ENCODE data around the gene KCNK16.

KCNK16 gene

DNA sequence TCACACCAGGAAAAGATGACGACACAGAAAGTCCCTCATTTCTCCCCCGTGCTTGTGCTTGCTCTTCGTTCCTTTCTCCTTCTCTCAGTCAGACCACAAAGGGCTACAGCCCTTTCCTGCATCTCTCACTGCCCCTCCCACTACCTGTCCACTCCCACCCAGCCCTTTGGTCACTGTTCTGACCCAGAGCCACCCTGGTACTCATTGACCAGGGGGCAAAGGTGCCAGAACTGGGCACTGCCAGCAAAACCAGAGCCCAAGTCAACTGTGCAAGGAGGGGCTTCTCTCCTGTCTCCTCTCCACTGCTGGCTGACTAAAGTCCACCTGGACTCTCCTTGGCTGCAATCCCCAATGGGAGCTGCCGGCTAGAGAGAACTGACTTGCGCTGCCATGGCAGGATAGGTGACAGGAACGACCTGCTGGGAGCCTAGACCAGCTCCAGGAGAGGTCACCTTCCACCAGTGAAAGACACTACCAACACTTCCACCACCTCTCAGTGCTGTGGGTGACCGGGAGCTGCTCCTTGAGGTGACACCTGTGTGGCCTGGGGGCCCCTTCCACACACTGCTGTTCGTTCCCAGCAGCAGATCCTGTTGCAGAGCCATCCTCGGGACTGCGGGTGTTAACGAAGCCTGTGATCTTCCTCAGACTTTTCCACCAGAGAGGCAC is 41.1 kb downstream of the KCNK16 start:
- in situ Hi-C loops (cut with HindIII; ENCODE audit: low sequenced_read_pairs): loop anchor here (5.0 kb wide), 1 partner anchor 99 kb away; no protein-coding TSS in a partner anchor

DNA sequence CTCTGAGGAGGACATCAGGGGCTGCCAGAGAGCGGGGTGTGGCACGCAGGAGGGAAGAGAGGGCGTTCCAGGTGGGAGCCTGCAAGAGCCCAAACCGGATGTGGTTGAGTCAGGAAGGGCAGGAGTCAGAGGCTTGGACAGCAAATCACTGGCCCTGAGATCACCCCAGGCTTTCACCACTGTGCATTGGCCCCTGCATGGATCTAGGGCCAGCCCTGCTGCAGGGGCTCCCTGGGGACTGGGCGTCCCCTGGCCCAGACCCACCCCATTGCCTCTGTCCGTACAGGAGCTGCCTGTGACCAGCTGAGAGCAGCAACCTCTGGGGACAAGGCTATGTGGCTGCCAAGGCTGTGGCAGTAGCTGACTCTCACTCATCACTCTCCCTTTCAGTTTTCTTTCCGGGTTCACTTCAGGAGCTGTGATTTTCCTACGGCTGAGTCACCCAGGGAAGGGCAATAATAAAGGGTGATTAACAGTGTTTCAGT is 42.2 kb downstream of the KCNK16 start:
- in situ Hi-C loops (cut with HindIII; ENCODE audit: low sequenced_read_pairs): loop anchor here (5.0 kb wide), 1 partner anchor 98 kb away; no protein-coding TSS in a partner anchor

DNA sequence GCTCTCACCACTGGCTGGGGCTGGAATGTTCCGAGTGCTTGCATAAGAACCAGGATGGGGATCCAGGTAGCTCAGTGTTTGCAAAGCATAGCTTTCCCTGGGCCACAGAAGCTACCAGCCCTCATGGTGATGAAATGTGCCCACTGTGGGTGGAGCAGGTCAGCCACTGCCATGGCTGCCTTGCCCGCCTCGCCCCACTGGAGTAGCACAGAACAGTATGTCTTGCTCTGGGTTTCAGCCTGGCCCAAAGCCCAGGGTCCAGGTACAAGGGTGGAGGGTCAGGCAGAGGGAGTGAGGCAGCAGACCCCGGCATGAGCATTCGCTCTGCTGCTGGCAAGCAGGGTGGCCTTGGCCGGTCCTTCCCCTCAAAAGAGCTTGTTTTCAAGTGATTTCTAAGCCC is 43.0 kb downstream of the KCNK16 start:
- in situ Hi-C loops (cut with HindIII; ENCODE audit: low sequenced_read_pairs): no loop called here

DNA sequence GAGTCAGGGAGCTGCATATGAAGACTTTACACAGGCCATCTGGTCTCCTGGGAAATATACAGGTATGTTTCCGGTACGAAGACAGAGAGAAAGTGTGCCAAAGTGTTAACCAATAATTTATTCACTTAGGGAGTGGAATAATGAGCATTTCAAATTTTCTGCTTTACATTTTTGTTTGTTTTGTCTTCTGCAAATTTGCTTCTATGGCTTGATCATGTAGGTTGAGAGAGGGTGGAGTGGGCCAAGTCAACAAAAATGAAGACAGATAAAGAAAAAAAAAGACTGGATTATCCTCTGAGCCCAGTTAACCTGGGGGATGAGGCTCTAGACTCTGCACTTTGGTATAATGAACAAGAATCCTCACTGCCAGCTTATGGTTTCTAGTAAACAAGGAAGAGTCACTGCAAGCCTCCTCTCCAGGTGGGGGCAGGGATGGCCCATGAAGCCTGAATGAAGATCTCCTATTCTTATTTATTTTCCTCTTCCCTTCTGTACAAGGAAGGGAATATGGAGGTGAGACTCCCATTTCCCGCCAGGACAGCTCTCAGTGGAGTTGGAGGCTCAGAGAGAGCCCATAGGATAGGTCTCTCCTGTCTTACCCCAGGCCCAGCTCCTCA is 46.0 kb downstream of the KCNK16 start:
- in situ Hi-C loops (cut with HindIII; ENCODE audit: low sequenced_read_pairs): no loop called here

DNA sequence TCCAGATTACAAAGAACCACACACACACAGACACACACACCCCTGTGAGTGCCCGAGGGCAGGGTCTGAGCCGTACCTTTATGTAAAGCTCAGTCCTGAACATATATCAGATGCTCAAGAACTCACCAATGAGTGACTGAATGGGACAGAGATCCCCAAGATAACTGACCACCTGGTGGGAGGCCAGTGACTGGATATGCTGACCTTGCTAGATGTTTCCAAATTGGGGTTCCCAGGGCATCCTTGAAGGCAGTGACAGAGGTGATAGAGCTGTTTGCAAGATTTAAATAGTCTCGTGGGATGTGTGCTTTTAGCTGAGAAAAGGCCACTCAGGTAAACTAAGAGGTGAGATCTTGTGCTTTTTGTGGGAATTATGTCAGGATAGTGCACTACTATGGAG is 47.6 kb downstream of the KCNK16 start:
- in situ Hi-C loops (cut with HindIII; ENCODE audit: low sequenced_read_pairs): no loop called here

DNA sequence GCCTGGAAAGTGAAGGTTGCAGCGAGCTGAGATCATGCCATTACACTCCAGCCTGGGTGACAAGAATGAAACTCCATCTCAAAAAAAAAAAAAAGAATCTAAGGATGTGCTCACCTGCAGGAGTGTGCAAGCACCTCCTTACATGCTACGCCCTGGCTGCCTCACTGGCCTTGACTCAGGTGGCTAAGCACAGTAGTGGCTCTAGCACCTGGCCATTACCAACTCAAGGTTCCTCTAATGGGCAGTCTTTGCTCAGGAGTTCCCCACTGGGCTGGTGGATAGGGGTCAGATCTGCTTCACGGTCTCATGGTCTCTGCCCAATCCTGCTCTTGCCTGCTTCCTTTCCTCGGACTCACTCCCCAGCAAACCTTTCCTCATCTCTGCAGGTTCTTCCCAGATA is 48.0 kb downstream of the KCNK16 start:
- in situ Hi-C loops (cut with HindIII; ENCODE audit: low sequenced_read_pairs): no loop called here

DNA sequence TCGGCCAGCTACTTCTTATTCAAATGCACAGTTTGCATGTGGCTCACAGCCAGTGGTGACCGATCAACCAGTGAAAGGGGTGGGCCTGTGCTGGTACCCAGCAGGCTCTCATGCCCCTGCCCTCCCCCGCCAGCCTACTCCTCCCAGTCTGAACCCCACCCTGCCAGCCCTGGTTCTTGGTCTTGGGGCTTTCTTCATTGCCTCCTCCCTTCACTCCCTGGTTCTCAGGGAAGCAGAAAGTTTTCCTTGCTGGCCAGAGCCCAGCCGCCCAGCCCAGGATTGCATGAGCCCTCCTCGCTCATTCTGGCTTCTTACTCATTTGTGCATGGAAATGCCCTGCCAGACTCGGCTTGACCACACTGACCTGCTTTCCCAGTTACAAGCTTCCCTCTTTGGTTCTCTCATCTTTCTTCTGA is 49.1 kb downstream of the KCNK16 start:
- in situ Hi-C loops (cut with HindIII; ENCODE audit: low sequenced_read_pairs): no loop called here

DNA sequence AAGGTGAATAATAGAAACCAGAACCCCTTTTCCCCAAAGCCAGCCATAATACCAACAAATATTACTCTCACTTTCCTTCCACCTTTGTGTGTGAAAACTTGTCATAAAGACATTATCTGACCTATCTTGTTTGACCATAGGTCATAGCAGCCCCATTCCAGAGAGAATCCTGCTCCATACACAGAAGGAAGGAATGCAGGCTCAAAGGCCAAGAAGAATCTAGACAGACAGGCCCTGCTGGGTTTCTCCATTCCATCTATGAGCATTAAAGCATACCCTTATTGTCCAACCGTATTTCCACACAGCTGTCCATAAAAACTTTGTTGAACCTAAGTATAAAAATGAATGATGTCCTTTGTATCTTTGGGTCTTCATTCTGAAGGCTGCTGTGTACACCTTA is 52.5 kb downstream of the KCNK16 start:
- in situ Hi-C loops (cut with HindIII; ENCODE audit: low sequenced_read_pairs): no loop called here

DNA sequence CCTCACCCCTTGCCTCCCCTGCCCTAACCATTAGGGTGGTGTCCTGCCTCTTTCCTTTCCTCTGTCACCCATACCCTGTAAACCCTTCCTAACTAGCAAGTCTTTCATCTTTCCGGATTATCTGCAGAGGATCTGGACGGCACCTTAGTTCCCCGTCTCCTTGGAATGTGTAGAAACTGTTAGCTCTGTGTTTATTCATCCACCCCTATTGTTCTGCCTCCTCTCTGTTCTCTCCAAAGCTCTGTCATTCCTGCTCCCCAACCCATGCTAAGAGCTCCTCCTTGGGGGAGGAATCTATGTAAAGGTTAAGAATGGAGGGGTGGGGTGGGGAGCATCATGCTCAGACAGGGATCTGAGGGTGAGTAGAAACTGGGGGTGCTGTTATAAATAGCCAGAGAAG is 53.8 kb downstream of the KCNK16 start:
- in situ Hi-C loops (cut with HindIII; ENCODE audit: low sequenced_read_pairs): no loop called here

DNA sequence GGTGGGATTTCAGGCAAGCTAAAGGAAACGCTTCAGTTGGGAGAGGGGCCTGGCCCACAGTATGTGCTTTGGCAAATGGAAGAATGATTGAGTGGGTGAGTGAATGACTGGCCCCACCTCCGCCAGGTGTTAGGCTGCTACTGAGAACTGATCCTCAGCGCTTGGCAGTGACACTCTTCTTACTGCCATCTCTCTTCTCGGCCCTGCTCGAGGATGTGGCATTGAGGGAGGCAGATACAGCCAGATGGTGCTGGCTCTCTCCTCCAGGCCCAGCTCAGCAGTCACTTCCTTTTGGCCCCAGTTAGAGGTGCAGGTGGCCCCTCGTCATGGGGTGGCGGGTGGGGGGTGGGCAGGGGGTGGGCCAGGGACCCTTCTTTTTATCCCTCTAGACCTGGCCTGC is 54.3 kb downstream of the KCNK16 start:
- in situ Hi-C loops (cut with HindIII; ENCODE audit: low sequenced_read_pairs): no loop called here

DNA sequence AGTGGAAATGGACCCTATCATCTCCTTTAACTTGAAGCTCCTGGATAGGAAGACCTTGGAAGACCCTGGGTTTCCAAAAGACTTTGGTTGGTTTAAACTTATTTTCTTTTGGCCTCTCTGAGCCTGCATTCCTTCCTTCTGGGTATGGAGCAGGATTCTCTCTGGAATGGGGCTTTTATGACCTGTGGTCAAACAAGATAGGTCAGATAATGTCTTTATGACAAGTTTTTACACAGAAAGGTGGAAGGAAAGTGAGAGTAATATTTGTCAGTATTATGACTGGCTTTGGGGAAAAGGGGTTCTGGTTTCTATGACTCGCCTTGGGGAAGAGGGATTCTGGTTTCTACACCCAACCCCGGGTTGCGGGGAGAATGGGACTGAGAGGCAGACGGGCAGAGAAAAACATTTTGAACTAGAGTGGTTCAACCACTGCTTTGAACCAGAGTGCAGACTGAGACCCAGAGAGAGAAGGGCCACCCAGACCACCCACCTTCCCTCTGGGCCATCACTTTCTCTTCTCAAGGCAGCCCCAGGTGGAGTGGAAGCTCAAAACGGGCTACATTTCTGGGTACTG is 55.6 kb downstream of the KCNK16 start:
- in situ Hi-C loops (cut with HindIII; ENCODE audit: low sequenced_read_pairs): no loop called here

DNA sequence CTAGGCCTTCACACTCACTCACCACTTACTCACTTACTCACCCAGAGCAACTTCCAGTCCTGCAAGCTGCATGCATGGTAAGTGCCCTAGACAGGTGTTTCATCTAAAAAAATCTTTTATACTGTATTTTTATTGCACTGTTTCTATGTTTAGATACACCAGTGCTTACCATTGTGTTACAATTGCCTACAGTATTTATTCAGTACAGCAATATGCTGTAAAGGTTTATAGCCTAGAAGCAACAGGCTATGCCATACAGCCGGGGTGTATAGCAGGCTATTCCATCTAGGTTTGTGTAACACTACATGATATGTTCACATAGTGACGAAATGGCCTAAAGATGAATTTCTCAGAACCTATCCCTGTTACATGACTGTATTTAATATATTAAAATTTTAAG is 56.1 kb downstream of the KCNK16 start:
- in situ Hi-C loops (cut with HindIII; ENCODE audit: low sequenced_read_pairs): no loop called here

Measured in DLD1 (cell line).